Esophagus squamous epithelium (tissue), 5 donors: ENCODE results near the gene NKAIN4. TPM values are rescaled to one million over a fixed set of nuclear protein-coding genes. Genes with fewer than 3 reads are reported as not detected.

Experiments used
- DNase-seq: peaks from one replicate; lab custom pipeline; 2025; lab: John Stamatoyannopoulos, UW
- H3K27ac ChIP-seq, 4 donors: fragments of 200-600 bp; sonication (generic); one replicate each; pipeline ENCODE4 v1.5.1; 2016 to 2019; ENCODE audit warnings: mild to moderate bottlenecking in 1 of 4
- H3K27me3 ChIP-seq, 4 donors: fragments of 200-600 bp; sonication (generic); 1 replicate in 3 of 4; 2 replicates in 1 of 4; pipeline versions ENCODE4 v1.5.1 to v1.6.0; 2017 to 2021; ENCODE audit warnings: antibody characterized with exemption in 1 of 4
- H3K36me3 ChIP-seq, 3 donors: fragments of 200-600 bp; sonication (generic); one replicate each; pipeline ENCODE4 v1.5.1; 2016 to 2019
- H3K4me1 ChIP-seq, 3 donors: fragments of 200-600 bp; sonication (generic); one replicate each; pipeline ENCODE4 v1.5.1; 2017 to 2019
- H3K4me3 ChIP-seq, 4 donors: fragments of 200-600 bp; sonication (generic); 1 replicate in 3 of 4; 2 replicates in 1 of 4; pipeline ENCODE4 v1.5.1; 2016 to 2019; ENCODE audit warnings: mild to moderate bottlenecking in 2 of 4, moderate library complexity in 1 of 4
- H3K9me3 ChIP-seq, 3 donors: fragments of 200-600 bp; sonication (generic); one replicate each; pipeline ENCODE4 v1.5.1; 2016 to 2019
- POLR2A ChIP-seq, 4 donors: fragments of 450-650 bp; IDR thresholded peaks; one replicate each; pipeline ENCODE4 v1.6.1; 2017; ENCODE audit warnings: antibody characterized with exemption in 4 of 4, mild to moderate bottlenecking in 4 of 4, moderate library complexity in 3 of 4
- WGBS, 2 donors: methylation state at CpG; one replicate each; pipeline ENCODE4 v1.1.5; 2018; 5-methylcytosine and 5-hydroxymethylcytosine counted together
- intact Hi-C: fragments of 100-400 bp; cut with DNase I; formaldehyde crosslinking; loops from one replicate; pipeline ENCODE4 v1.15.0; 2022
- total RNA-seq, 4 donors: library from RNA; depleted of rRNA; stranded (reverse); fragments of >200 nt; gene quantifications; one replicate each; pipeline ENCODE4 v1.1.0, GENCODE V29; 2016
- TF ChIP-seq, protein P1 (sequence below), 6 experiments: fragments of 450-650 bp in 4 of 6; fragments of 200-600 bp in 2 of 6; sonication (generic) in 2 of 6; IDR thresholded peaks; one replicate each; pipeline ENCODE4 v1.5.1; 2016 to 2019; ENCODE audit warnings: antibody characterized with exemption in 6 of 6, mild to moderate bottlenecking in 4 of 6, moderate library complexity in 4 of 6
- donor health status: DM: yes; HTN: yes; CAD: no.

Gene NKAIN4
- total RNA-seq, 4 donors from 2014 or later, result not detected

DNA sequence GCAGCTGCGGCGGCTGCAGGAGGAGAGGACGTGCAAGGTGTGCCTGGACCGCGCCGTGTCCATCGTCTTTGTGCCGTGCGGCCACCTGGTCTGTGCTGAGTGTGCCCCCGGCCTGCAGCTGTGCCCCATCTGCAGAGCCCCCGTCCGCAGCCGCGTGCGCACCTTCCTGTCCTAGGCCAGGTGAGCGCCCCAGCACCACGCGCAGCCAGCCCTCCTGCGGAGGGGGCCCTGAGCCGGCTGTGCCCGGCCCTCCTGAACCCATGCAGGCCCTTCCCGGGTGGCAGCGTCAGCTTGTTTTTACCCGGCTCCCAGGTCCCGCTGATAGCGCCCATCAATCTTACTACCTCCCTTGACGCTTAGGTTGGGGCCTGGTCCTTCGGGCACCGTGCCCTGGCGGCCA, 14.8 kb downstream of the NKAIN4 start:
- H3K27me3 ChIP-seq, result peaks cover 0 to 64% (median 0%) of the 10 kb centered on the region in 4 donors

DNA sequence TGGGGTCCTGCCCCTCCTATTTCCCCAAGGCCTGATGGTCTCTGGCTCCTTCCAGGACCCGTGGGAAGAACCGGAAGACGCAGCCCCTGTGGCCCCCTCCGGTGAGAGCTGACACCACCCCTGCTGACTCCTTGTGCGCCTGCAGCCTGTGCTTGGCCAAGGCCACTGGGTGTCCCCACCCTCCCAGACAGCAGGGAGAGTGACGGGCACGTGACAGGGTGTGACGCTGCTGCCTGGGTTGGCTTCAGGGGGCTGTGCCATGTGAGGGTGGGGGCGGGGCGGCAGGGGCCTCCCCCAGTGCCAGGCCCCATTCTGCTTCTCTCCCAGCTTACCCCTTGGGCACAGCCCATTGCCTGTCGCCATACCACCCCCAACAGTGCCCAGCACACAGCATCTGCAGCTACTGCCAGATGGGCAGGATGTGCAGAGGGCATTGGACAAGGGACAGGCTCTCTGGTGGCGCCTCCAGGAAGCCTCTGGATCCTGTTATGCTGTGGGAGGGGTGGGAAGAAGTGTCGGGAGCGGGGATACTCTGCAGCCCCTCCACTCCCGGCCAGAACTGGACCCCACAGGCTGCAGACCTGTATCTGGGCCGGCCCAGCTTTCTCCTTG, 15.6 kb downstream of the NKAIN4 start:
- peaks cover 0 to 69% (median 0%) of the 10 kb centered on the region in 4 donors for H3K27me3 ChIP-seq
- intact Hi-C loops, result no loop called here
- H3K36me3 ChIP-seq, result no peaks in the 10 kb centered on the region
- H3K4me1 ChIP-seq, result no peaks in the 10 kb centered on the region
- TF ChIP-seq POLR2A (IDR thresholded peaks at IDR 0.05), result no peak
- TF ChIP-seq, protein P1, sequence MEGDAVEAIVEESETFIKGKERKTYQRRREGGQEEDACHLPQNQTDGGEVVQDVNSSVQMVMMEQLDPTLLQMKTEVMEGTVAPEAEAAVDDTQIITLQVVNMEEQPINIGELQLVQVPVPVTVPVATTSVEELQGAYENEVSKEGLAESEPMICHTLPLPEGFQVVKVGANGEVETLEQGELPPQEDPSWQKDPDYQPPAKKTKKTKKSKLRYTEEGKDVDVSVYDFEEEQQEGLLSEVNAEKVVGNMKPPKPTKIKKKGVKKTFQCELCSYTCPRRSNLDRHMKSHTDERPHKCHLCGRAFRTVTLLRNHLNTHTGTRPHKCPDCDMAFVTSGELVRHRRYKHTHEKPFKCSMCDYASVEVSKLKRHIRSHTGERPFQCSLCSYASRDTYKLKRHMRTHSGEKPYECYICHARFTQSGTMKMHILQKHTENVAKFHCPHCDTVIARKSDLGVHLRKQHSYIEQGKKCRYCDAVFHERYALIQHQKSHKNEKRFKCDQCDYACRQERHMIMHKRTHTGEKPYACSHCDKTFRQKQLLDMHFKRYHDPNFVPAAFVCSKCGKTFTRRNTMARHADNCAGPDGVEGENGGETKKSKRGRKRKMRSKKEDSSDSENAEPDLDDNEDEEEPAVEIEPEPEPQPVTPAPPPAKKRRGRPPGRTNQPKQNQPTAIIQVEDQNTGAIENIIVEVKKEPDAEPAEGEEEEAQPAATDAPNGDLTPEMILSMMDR (IDR thresholded peaks at IDR 0.05), result no peak
- no peaks in the 10 kb centered on the region for H3K9me3 ChIP-seq
- no peak overlapping the region for H3K27ac ChIP-seq
- 40% methylated on average over 1 of the region's 16 CpGs; no CpG with 5 or more reads in 1 of the 2 donors for WGBS, 2 donors
- no peak for DNase-seq
- no peak overlapping the region for H3K4me3 ChIP-seq

More for the DNA sequence above, 14.8 kb downstream of the NKAIN4 start:
- 80 to 92% methylated on average over 1 to 9 of the region's 30 CpGs for WGBS, 2 donors
- intact Hi-C loops, result no loop called here
- Histone ChIP-seq H3K9me3 (no peaks in the 10 kb centered on the region), H3K4me3 (no peak overlapping the region), H3K4me1 (no peaks in the 10 kb centered on the region), H3K27ac (no peak overlapping the region), H3K36me3 (no peaks in the 10 kb centered on the region)
- DNase-seq, result no peak
- TF ChIP-seq, protein P1 (IDR thresholded peaks at IDR 0.05), result no peak
- TF ChIP-seq POLR2A (IDR thresholded peaks at IDR 0.05), result no peak

DNA sequence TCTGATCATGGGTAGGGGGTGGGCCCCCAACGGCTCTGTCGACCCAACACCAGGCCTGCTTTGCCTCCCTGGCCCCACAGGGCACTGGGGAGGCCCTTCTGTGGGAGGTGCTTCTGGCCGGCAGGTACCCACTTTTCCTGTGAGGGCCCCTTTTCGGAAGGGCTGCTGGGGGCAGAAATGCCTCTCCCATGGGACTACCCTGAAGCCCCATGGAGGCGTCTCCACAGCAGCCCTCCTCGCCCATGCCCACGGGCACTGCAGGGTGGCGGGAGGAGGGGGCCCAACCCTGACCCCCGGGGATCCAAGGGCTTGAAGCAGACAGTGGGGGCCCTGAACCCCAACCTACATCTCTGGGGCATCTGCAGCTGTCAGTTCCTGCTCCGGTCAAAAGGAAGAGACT, 16.2 kb downstream of the NKAIN4 start:
- DNase-seq, result no peak
- intact Hi-C loops, result no loop called here
- TF ChIP-seq POLR2A (IDR thresholded peaks at IDR 0.05), result no peak
- TF ChIP-seq, protein P1 (IDR thresholded peaks at IDR 0.05), result no peak
- Histone ChIP-seq H3K27ac (no peak overlapping the region), H3K4me1 (no peaks in the 10 kb centered on the region), H3K9me3 (no peaks in the 10 kb centered on the region), H3K4me3 (no peak overlapping the region), H3K36me3 (no peaks in the 10 kb centered on the region), H3K27me3 (peaks cover 0 to 69% (median 0%) of the 10 kb centered on the region in 4 donors)
- WGBS, 2 donors, result 80% methylated on average over 1 of the region's 10 CpGs; no CpG with 5 or more reads in 1 of the 2 donors

DNA sequence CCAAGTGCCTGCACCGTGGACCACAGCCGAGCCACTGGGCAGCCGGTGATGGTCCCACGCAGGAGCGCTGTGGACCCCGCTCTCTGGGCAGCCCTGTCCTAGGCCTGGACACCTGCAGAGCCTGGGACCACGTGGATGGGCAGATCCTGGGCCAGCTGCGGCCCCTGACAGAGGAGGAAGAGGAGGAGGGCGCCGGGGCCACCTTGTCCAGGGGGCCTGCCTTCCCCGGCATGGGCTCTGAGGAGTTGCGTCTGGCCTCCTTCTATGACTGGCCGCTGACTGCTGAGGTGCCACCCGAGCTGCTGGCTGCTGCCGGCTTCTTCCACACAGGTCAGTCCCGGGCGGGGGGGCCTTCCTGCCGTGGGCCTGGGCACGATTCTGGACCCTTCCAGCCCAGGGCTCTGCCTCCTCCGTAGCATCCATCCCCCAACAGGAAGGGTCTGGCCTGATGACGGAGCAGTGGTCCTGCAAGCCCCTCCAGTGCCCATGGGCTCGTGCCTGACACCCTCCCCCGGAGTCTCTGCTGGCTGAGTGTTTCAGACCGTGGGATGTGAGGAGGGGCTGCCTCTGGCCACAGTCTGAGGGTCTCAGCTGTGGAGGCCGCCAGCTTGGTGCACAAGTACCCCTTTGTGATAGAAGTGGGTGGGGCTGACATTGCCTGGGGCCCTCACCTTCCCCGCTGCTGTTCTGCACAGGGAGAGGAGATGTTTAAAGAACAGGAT, 18.0 kb downstream of the NKAIN4 start:
- intact Hi-C loops, result no loop called here
- Histone ChIP-seq H3K36me3 (no peaks in the 10 kb centered on the region), H3K4me1 (peaks cover 0 to 11% (median 0%) of the 10 kb centered on the region in 3 donors), H3K27me3 (peaks cover 0 to 83% (median 0%) of the 10 kb centered on the region in 4 donors), H3K4me3 (no peak overlapping the region), H3K27ac (no peak overlapping the region), H3K9me3 (no peaks in the 10 kb centered on the region)
- 57 to 80% methylated on average over 2 to 5 of the region's 26 CpGs for WGBS, 2 donors
- TF ChIP-seq, protein P1 (IDR thresholded peaks at IDR 0.05), result no peak
- TF ChIP-seq POLR2A (IDR thresholded peaks at IDR 0.05), result no peak
- DNase-seq, result no peak

DNA sequence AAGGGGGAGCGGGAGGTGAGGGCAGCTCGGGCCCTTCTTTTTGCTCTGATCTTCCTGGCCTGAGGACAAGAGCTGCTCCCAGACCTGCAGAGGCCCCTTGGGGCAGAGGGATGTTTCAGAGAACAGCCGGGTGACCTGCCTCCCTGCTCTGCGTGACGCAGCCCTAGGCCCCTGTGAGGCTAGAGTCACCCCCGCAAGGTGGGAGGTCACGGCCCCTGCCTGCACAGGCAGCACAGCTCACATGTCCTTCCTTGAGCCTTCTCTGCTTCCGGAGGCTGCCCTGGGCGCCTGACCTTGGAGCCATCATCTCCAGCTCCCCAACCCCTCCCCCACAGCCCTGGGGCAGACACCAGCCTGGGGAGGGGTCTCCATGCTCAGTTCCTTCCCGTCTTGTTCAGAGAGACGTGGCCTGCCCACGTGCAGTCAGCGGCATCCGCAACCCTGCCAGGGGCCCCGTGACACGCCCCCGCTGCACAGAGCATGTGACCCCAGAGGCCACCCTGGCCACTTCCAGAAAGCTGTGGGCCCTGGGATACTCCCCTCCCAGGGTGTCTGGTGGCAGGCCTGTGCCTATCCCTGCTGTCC, 18.8 kb downstream of the NKAIN4 start, which contains the start of gene BIRC7:
BIRC7 (plus strand) TSS at position 507 of the 585 bp plus-strand sequence. CDS start 192 bp downstream, outside the sequence.
- Histone ChIP-seq H3K36me3 (no peaks in the 10 kb centered on the region), H3K4me1 (peaks cover 3 to 12% (median 4%) of the 10 kb centered on the region in 3 donors), H3K4me3 (no peak within 1 kb of the TSS), H3K9me3 (no peaks in the 10 kb centered on the region), H3K27ac (no peak within 1 kb of the TSS), H3K27me3 (peaks cover 0 to 90% (median 0%) of the 10 kb centered on the region in 4 donors)
- WGBS, 2 donors, result 32% methylated on average over 7 of the region's 17 CpGs; no CpG with 5 or more reads in 1 of the 2 donors
- TF ChIP-seq POLR2A (IDR thresholded peaks at IDR 0.05), result no peak
- TF ChIP-seq, protein P1 (IDR thresholded peaks at IDR 0.05), result no peak
- intact Hi-C loops, result no loop called here
- no peak for DNase-seq
